H1 (cell line): Measurements from ENCODE around the gene PPFIBP2. TPM values are rescaled to one million over a fixed set of nuclear protein-coding genes. Genes with fewer than 3 reads are reported as not detected.

ENCODE experiments used
- BCL11A ChIP-seq, 2 experiments: IDR thresholded peaks; one replicate each; pipeline ENCODE4 v1.6.1; 2011; ENCODE audit warnings: low read depth in 2 of 2, low read length in 2 of 2, mild to moderate bottlenecking in 2 of 2
- KDM4A ChIP-seq: IDR thresholded peaks from one replicate; pipeline ENCODE4 v1.7.1; 2012; ENCODE audit warnings: low read depth, mild to moderate bottlenecking, moderate library complexity, low read length, inconsistent platforms; ENCODE audit not compliant: severe bottlenecking
- POU5F1 ChIP-seq: IDR thresholded peaks from 2 replicates; pipeline ENCODE4 v1.6.1; 2011; ENCODE audit warnings: low read depth, mild to moderate bottlenecking, low read length, moderate library complexity
- TAF1 ChIP-seq: IDR thresholded peaks from 2 replicates; pipeline ENCODE4 v1.6.1; 2011; ENCODE audit warnings: mild to moderate bottlenecking, low read depth, low read length
- polyA plus RNA-seq, 7 experiments: library from polyadenylated mRNA; depleted of rRNA in 3 of 7; stranded (reverse) in 5 of 7; unstranded in 2 of 7; fragments of >200 nt in 5 of 7; fragments of 200-250 nt in 2 of 7; gene quantifications; 1 replicate in 5 of 7; 2 replicates in 1 of 7; 4 replicates in 1 of 7; pipeline versions ENCODE4 v1.2.1 to v1.2.3, GENCODE V29; 2011 to 2013; ENCODE audit warnings: missing spikeins in 2 of 7, mixed read lengths in 2 of 7
- total RNA-seq: library from RNA; stranded (reverse); fragmentation: NEBNext Ultra II Directional; extraction: Animal tissue kit (Norgen Biotek cat#: 25700); gene quantifications from 2 replicates; pipeline ENCODE4 v1.2.1, GENCODE V29; 2021

PPFIBP2 gene
- total and polyA plus RNA-seq, 2 of the 8 experiments (the other 6 are each of a cell fraction or from before 2014, with no cell fraction given), result 5.5 to 9.8 TPM

- TF ChIP-seq TAF1 (no peak), BCL11A (IDR thresholded peaks at IDR 0.05; ENCODE audit: low read depth in 2 of 2, low read length in 2 of 2) (no peak), POU5F1 (no peak), KDM4A (no peak)
Measured at GRCh38 chr11:7534042-7534378, 20.2 kb downstream of the PPFIBP2 start (continued).
